Left ventricle myocardium inferior (tissue), 1 donor: ENCODE measurements around the gene NTRK3. TPM values are rescaled to one million over a fixed set of nuclear protein-coding genes. Genes with fewer than 3 reads are reported as not detected.

Source experiments
- DNase-seq: peaks from one replicate; pipeline ENCODE4 v3.0.0-alpha.2; 2020
- H3K27ac ChIP-seq: fragments of 200-600 bp; replicated peaks from 2 replicates; pipeline ENCODE4 v1.8.0; 2021
- H3K27me3 ChIP-seq: fragments of 200-600 bp; 2 replicates; pipeline ENCODE4 v1.8.0; 2021; ENCODE audit warnings: low read depth
- H3K36me3 ChIP-seq: fragments of 200-600 bp; 2 replicates; pipeline ENCODE4 v1.8.0; 2021
- H3K4me1 ChIP-seq: fragments of 200-600 bp; 2 replicates; pipeline ENCODE4 v1.8.0; 2021
- H3K4me3 ChIP-seq: fragments of 200-600 bp; 2 replicates; pipeline ENCODE4 v1.8.0; 2021; ENCODE audit warnings: mild to moderate bottlenecking, moderate library complexity
- H3K9me3 ChIP-seq: fragments of 200-600 bp; replicated peaks from 2 replicates; pipeline ENCODE4 v1.8.0; 2021
- CTCF ChIP-seq: fragments of 200-600 bp; IDR thresholded peaks from 2 replicates; pipeline ENCODE4 v1.8.0; 2021; ENCODE audit warnings: antibody characterized with exemption, mild to moderate bottlenecking, borderline replicate concordance
- intact Hi-C: fragments of 100-400 bp; cut with micrococcal nuclease; formaldehyde crosslinking; loops from one replicate; pipeline ENCODE4 v1.11.0; 2022
- total RNA-seq: library from RNA; stranded (reverse); fragmentation: NEBNext Ultra II Directional; extraction: Animal tissue kit (Norgen Biotek cat#: 25700); gene quantifications from one replicate; pipeline ENCODE4 v1.2.1, GENCODE V29; 2021
- donor health status: DM: no; HTN: yes; CAD: no; lungs with severe emphysema.

Gene NTRK3
- total RNA-seq, 1 donor from 2014 or later = 1.6 TPM

- Histone ChIP-seq H3K27me3 (no peaks in the 10 kb centered on the region), H3K4me1 (peaks cover 7% of the 10 kb centered on the region)
- intact Hi-C loops = no loop called here
These were observed 339.1 kb downstream of the NTRK3 start for GRCh38 chr15:87917480-87917879.

GRCh38 chr15:87916208-87916607 is 340.3 kb downstream of the NTRK3 start:
- intact Hi-C loops = no loop called here
- Histone ChIP-seq H3K9me3 (no peaks in the 10 kb centered on the region), H3K27me3 (no peaks in the 10 kb centered on the region), H3K4me1 (peaks cover 7% of the 10 kb centered on the region), H3K4me3 (no peak overlapping the region), H3K36me3 (no peaks in the 10 kb centered on the region), H3K27ac (no peak overlapping the region)
- no peak for TF ChIP-seq CTCF
- no peak for DNase-seq

More at GRCh38 chr15:87917480-87917879, 339.1 kb downstream of the NTRK3 start:
- DNase-seq = no peak
- no peak for TF ChIP-seq CTCF
- Histone ChIP-seq H3K27ac (no peak overlapping the region), H3K36me3 (no peaks in the 10 kb centered on the region), H3K4me3 (no peak overlapping the region), H3K9me3 (no peaks in the 10 kb centered on the region)

GRCh38 chr15:87910301-87910700 is 346.2 kb downstream of the NTRK3 start:
- TF ChIP-seq CTCF = no peak
- Histone ChIP-seq H3K27ac (no peak overlapping the region), H3K4me3 (no peak overlapping the region), H3K27me3 (no peaks in the 10 kb centered on the region), H3K36me3 (no peaks in the 10 kb centered on the region), H3K4me1 (no peaks in the 10 kb centered on the region), H3K9me3 (no peaks in the 10 kb centered on the region)
- no peak for DNase-seq
- intact Hi-C loops = no loop called here

- no peak for DNase-seq
- TF ChIP-seq CTCF = no peak
- Histone ChIP-seq H3K4me3 (no peak overlapping the region), H3K36me3 (no peaks in the 10 kb centered on the region), H3K4me1 (no peaks in the 10 kb centered on the region), H3K9me3 (no peaks in the 10 kb centered on the region), H3K27ac (no peak overlapping the region), H3K27me3 (peaks cover 5% of the 10 kb centered on the region)
- intact Hi-C loops = no loop called here
These were observed 348.7 kb downstream of the NTRK3 start for GRCh38 chr15:87907676-87908446.

- intact Hi-C loops = no loop called here
- Histone ChIP-seq H3K9me3 (no peaks in the 10 kb centered on the region), H3K27ac (no peak overlapping the region), H3K4me3 (no peak overlapping the region), H3K36me3 (no peaks in the 10 kb centered on the region), H3K27me3 (peaks cover 5% of the 10 kb centered on the region), H3K4me1 (no peaks in the 10 kb centered on the region)
- TF ChIP-seq CTCF = no peak
- DNase-seq = no peak
These were observed 350.1 kb downstream of the NTRK3 start for GRCh38 chr15:87906444-87906843.
